Measurements from ENCODE around the gene RUFY4.

RUFY4 gene

DNA sequence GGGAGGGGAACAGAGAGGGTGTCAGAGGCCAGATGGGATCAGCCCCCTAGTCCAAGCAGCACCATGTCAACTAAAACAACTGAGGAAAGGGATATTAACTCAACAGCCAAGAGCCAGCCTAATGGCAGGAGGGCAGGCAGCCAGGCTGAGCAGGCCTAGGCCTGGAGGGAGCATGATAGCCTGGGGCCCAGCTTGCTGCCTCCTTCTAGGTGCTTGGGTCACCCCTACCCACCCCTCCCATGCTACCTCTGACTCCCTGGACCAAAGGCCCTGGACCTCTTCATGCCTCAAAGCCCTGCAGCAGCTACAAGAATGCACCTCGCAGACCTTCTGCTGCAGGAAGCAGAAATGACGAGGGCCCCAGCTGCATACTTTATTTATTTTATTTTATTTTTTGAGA lies 44.2 kb upstream of the RUFY4 start:
- Histone ChIP-seq H3K36me3 (ENCODE audit: insufficient read depth, low read length) (no peaks in the 10 kb centered on the region), H3K4me3 (ENCODE audit: low read depth, low read length) (no peak overlapping the region), H3K27me3 (ENCODE audit: insufficient read depth, low read length) (no peaks in the 10 kb centered on the region), H3K4me1 (ENCODE audit: control insufficient read depth, insufficient read depth, low read length, unreplicated experiment) (no peaks in the 10 kb centered on the region), H3K27ac (ENCODE audit: low read depth, low read length) (no peak overlapping the region), H2AFZ (ENCODE audit: low read length, unreplicated experiment) (no peak overlapping the region), H3K79me2 (ENCODE audit: control insufficient read depth, insufficient read depth, low read length, unreplicated experiment) (no peaks in the 10 kb centered on the region)

DNA sequence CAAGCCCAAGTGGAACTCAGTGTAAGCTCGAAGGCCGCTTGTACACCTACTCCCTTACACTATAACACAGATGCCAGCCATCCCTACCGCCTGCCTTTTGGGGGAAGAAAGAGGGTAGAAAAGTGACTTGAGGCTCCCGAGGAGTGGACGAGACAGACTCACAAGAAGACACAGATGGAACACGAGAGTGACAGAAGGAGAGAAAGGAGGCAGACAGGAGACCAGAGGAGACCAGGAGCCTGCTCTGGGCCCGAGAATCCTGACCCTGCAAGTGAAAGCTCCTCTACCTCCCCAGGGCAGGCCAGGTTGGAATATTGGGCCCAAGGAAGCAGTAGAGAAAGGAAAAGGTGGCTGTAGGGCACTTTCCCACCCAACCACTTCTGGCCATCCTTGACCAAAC lies 42.8 kb upstream of the RUFY4 start:
- Histone ChIP-seq H2AFZ (ENCODE audit: low read length, unreplicated experiment) (no peak overlapping the region), H3K4me1 (ENCODE audit: control insufficient read depth, insufficient read depth, low read length, unreplicated experiment) (no peaks in the 10 kb centered on the region), H3K27me3 (ENCODE audit: insufficient read depth, low read length) (no peaks in the 10 kb centered on the region), H3K36me3 (ENCODE audit: insufficient read depth, low read length) (no peaks in the 10 kb centered on the region), H3K79me2 (ENCODE audit: control insufficient read depth, insufficient read depth, low read length, unreplicated experiment) (no peaks in the 10 kb centered on the region), H3K27ac (ENCODE audit: low read depth, low read length) (no peak overlapping the region), H3K4me3 (ENCODE audit: low read depth, low read length) (no peak overlapping the region)

DNA sequence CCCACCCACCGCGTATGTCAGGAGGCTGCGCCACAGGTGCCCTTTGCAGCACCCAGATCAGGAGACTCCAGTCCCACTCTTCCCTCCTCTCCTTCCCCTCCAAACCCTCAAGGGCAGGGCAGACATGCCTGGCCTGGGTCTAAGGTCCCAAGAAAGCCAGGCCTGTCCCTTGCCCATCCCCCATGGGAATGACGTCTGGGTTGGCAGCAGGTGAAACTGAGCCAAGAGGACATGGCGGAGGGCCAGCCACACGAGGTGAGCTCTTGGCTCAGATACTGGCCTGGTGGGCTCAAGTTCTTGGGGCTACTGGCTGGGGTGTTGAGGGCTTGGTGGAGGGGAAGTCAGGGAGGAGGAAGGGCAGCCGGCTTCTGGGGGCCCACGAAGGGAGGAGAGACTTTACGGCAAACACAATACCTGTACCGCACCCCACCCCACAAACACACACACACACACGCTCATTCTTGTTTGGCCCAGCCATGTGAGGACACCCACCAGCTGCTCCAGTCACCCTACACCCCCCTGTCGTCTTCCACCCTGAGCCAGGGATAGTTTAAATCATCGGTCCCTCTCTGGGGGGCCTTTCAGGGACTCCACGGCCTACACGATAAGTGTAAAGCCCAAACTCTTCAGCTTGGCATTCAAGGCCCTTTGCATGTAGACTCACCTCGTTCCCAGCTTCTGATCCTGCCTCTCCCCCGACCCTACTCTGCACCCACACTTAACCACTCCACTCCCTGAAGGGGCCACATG lies 42.2 kb upstream of the RUFY4 start:
- Histone ChIP-seq H3K4me1 (ENCODE audit: control insufficient read depth, insufficient read depth, low read length, unreplicated experiment) (no peaks in the 10 kb centered on the region), H3K27me3 (ENCODE audit: insufficient read depth, low read length) (no peaks in the 10 kb centered on the region), H2AFZ (ENCODE audit: low read length, unreplicated experiment) (no peak overlapping the region), H3K36me3 (ENCODE audit: insufficient read depth, low read length) (no peaks in the 10 kb centered on the region), H3K27ac (ENCODE audit: low read depth, low read length) (no peak overlapping the region), H3K4me3 (ENCODE audit: low read depth, low read length) (no peak overlapping the region), H3K79me2 (ENCODE audit: control insufficient read depth, insufficient read depth, low read length, unreplicated experiment) (no peaks in the 10 kb centered on the region)

DNA sequence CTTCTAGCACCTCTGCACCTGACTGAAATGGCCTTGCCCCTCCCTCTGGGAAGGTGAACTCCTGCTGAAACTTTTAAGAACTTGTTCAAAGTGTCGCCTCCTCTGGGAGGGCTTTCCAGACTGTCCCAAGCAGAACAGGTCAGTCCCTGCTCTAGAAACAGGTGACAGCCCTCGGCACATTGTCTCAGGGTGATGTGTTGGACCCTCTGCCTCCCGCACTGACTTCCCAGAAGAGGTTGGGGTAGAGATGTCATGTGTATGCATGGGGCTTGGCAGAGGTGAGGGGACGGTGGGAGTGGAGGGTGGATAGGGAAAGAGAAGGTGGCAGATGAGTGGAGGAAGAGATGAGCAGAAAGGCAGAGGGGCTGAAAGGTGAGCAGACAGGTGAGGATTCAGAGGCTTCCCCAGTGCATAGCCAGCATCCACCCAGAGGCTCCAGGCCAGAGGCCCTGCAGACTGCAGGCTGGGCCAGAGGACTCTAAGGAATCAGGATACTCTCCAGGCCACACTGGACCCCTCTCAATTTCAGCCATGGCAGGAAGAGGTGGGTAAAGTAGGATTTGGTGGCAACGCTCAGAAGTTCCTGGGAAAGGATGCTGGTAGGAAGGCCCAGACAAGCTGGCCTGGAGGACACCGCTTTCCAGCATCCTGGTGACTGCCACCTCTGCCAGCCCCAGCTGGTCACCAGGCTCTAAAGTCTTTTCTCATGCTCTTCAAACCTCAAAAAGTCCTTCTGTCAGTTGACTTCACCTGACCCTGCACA lies 41.4 kb upstream of the RUFY4 start:
- Histone ChIP-seq H3K4me3 (ENCODE audit: low read depth, low read length) (no peak overlapping the region), H3K27ac (ENCODE audit: low read depth, low read length) (no peak overlapping the region), H3K36me3 (ENCODE audit: insufficient read depth, low read length) (no peaks in the 10 kb centered on the region), H2AFZ (ENCODE audit: low read length, unreplicated experiment) (no peak overlapping the region), H3K79me2 (ENCODE audit: control insufficient read depth, insufficient read depth, low read length, unreplicated experiment) (no peaks in the 10 kb centered on the region), H3K27me3 (ENCODE audit: insufficient read depth, low read length) (no peaks in the 10 kb centered on the region), H3K4me1 (ENCODE audit: control insufficient read depth, insufficient read depth, low read length, unreplicated experiment) (no peaks in the 10 kb centered on the region)

DNA sequence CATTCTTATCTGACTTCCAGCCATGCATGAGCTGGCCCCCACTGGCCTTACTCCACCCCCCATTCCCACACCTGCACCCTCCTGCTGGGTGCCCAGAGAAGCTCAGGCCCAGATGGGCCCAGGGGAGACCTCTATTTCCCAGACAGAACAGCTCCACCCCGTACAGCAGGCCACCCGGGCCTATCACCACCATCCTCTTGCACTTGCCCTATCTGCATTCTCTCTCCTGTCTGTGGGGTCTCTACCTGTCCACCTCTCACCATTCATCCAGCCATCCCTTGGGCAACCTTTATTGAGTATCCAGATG lies 40.9 kb upstream of the RUFY4 start:
- H3K79me2 ChIP-seq (ENCODE audit: control insufficient read depth, insufficient read depth, low read length, unreplicated experiment): no peaks in the 10 kb centered on the region
- H3K27ac ChIP-seq (ENCODE audit: low read depth, low read length): no peak overlapping the region
- H3K4me3 ChIP-seq (ENCODE audit: low read depth, low read length): no peak overlapping the region
- H2AFZ ChIP-seq (ENCODE audit: low read length, unreplicated experiment): no peak overlapping the region
- H3K4me1 ChIP-seq (ENCODE audit: control insufficient read depth, insufficient read depth, low read length, unreplicated experiment): no peaks in the 10 kb centered on the region
- no peaks in the 10 kb centered on the region for H3K27me3 ChIP-seq (ENCODE audit: insufficient read depth, low read length)
- H3K36me3 ChIP-seq (ENCODE audit: insufficient read depth, low read length): no peaks in the 10 kb centered on the region

DNA sequence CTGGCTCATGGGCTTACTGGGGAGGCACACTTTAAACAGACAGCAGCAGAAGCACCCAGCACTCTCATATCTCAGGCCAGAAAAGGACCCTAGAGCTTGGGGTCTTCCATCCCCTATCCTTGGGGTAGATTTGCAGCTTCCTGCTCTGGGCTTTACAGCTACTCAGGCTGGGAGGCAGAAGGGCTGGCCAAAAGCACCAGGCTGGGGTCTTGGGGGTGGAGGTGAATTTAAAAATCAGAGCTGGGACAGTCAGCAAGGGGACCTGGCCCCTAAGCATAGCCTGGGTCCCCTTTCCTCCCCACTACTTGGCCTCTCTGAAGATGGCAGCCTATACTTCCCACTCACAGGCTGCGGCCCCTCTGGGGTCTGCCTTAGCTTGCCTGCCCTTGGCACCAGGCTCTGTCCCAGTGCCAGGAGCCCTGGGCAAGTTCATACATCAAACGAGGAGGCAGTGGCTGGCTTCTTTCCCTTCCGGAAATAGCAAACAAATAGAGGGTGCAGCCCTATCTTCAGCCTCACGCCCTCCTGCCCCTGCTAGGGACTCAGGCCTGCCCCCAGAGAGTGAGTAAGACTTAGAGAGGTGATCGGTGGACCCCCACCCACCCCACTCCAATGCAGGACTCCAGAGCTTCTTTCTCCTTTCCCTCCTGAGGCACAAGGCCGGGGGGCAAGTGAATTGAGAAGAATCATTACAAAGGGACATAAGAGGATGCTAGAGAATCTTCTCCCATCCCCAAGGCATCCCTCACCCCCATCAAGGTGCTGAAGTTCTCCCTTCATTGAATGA lies 40.3 kb upstream of the RUFY4 start:
- H3K27ac ChIP-seq (ENCODE audit: low read depth, low read length): no peak overlapping the region
- no peaks in the 10 kb centered on the region for H3K27me3 ChIP-seq (ENCODE audit: insufficient read depth, low read length)
- H3K79me2 ChIP-seq (ENCODE audit: control insufficient read depth, insufficient read depth, low read length, unreplicated experiment): no peaks in the 10 kb centered on the region
- no peaks in the 10 kb centered on the region for H3K4me1 ChIP-seq (ENCODE audit: control insufficient read depth, insufficient read depth, low read length, unreplicated experiment)
- no peak overlapping the region for H3K4me3 ChIP-seq (ENCODE audit: low read depth, low read length)
- H2AFZ ChIP-seq (ENCODE audit: low read length, unreplicated experiment): no peak overlapping the region
- no peaks in the 10 kb centered on the region for H3K36me3 ChIP-seq (ENCODE audit: insufficient read depth, low read length)

DNA sequence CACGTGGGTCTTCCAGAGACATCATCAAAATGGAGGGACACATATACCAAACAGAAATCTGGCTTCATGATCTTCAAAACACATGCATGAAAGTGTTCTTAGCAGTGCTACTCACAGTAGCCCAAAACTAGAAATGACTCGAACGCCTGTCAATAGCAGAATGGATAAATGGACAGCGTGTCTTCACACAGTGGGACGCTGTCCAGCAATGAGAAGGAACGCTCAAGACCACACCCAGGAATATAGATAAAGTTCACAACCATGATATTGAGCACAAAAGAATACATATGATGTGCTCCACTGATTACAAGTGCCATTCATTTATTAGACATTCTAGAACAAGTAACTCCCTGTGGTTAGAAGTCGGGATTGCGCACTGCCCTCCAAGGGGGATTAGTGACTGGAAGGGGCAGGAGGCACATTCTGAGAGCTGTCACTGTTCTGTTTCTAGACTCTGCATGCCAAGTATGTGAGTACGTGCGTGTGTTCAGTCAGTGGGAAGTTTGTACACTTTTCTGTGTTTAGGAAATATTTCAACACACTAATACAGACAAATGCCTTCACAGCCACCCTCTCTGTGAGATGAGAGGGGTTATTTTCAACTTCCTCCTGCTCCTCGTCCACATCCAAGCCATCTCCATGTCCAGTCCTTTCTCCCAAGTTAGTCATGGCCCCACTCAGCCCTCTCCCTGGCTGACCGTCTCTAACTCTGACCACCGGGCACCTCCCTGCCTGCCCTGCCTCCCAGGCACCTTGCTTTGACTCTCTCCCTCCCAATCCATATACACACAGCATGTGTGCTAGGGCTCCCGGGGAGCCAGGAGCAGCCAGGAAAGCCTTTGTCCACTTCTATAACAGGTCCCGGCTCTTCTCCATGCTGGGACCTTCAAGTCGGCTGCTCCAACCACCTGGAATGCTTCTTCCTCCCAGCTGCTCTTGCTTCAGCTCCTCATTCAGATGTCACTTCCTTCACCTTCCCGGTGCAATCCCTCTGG lies 39.4 kb upstream of the RUFY4 start:
- H3K36me3 ChIP-seq (ENCODE audit: insufficient read depth, low read length): no peaks in the 10 kb centered on the region
- no peaks in the 10 kb centered on the region for H3K79me2 ChIP-seq (ENCODE audit: control insufficient read depth, insufficient read depth, low read length, unreplicated experiment)
- H3K4me3 ChIP-seq (ENCODE audit: low read depth, low read length): no peak overlapping the region
- H3K27ac ChIP-seq (ENCODE audit: low read depth, low read length): no peak overlapping the region
- no peaks in the 10 kb centered on the region for H3K4me1 ChIP-seq (ENCODE audit: control insufficient read depth, insufficient read depth, low read length, unreplicated experiment)
- no peaks in the 10 kb centered on the region for H3K27me3 ChIP-seq (ENCODE audit: insufficient read depth, low read length)
- H2AFZ ChIP-seq (ENCODE audit: low read length, unreplicated experiment): no peak overlapping the region

DNA sequence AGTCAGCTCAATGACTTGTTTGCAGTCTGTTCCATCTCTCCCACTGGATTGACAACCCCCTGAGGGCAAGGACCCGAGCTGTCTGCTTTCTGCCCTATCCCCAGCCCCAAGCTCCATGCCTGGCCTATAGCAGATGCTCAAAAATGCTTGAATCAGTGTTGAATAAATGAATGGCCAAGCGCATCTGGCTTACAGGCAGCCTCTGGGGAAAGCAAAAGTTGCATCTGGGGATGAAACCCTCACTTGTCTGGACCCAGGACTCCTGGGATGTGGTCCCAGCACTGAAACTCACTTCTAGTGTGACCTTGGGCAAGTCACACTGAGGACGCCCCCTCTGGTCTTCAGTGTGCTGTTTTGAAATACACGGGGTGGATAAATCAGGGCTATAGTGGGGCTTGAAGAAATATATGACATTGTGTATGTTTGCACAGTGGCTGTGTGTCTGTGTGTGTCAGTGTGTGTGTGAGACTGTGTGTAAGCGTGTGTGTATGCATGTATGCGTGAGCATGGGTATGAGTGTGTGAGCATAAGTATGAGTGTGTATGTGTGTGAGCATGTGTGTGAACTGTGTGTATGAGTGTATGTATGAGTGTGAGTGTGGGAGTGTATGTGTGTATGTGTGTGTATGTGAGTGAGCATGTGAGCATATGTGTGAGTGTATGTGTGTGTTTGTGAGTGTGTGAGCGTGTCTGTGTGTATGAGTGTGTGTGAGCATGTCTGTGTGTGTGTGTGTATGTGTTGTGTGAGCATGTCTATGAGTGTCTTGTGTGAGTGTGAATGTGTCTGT lies 38.5 kb upstream of the RUFY4 start:
- Histone ChIP-seq H3K27ac (ENCODE audit: low read depth, low read length) (no peak overlapping the region), H3K79me2 (ENCODE audit: control insufficient read depth, insufficient read depth, low read length, unreplicated experiment) (no peaks in the 10 kb centered on the region), H3K36me3 (ENCODE audit: insufficient read depth, low read length) (no peaks in the 10 kb centered on the region), H2AFZ (ENCODE audit: low read length, unreplicated experiment) (no peak overlapping the region), H3K27me3 (ENCODE audit: insufficient read depth, low read length) (no peaks in the 10 kb centered on the region; the same call in 1 of the 2 replicates), H3K4me3 (ENCODE audit: low read depth, low read length) (no peak overlapping the region), H3K4me1 (ENCODE audit: control insufficient read depth, insufficient read depth, low read length, unreplicated experiment) (no peaks in the 10 kb centered on the region)

DNA sequence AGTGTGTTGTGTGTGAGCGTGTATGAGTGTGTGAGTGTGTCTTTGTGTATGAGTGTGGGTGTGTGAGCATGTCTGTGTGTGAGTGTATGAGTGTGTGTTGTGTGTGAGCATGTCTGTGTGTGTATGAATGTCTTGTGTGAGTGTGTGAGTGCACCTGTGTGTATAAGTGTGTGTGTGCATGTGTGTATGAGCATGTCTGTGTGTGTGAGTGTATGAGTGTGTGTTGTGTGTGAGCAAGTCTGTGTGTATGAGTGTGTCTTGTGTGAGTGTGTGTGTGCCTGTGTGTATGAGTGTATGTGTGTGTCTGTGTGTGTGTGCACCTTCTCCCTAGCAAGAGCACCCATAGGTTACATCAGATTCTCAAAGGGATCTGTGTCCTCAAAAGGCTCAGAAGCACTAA lies 37.8 kb upstream of the RUFY4 start:
- Histone ChIP-seq H3K4me1 (ENCODE audit: control insufficient read depth, insufficient read depth, low read length, unreplicated experiment) (no peaks in the 10 kb centered on the region), H3K79me2 (ENCODE audit: control insufficient read depth, insufficient read depth, low read length, unreplicated experiment) (no peaks in the 10 kb centered on the region), H3K27ac (ENCODE audit: low read depth, low read length) (no peak overlapping the region), H3K36me3 (ENCODE audit: insufficient read depth, low read length) (no peaks in the 10 kb centered on the region), H2AFZ (ENCODE audit: low read length, unreplicated experiment) (no peak overlapping the region), H3K27me3 (ENCODE audit: insufficient read depth, low read length) (no peaks in the 10 kb centered on the region; the same call in 1 of the 2 replicates), H3K4me3 (ENCODE audit: low read depth, low read length) (no peak overlapping the region)
